HepG2 (cell line): ENCODE results near the gene LRRC28. TPM values are rescaled to one million over a fixed set of nuclear protein-coding genes. Genes with fewer than 3 reads are reported as not detected.

Experiments
- ATAC-seq: fragments of 200-7000 bp; cut with Tn5 transposase; 3 replicates; pipeline ENCODE4 v1.9.1; 2020; ENCODE audit warnings: mild to moderate bottlenecking, moderate library complexity
- BruUV-seq: library from RNA; stranded (reverse); fragments of 400-500 nt; replicated peaks from 2 replicates; lab custom pipeline; 2021; lab: Mats Ljungman, UMichigan
- CTCF ChIA-PET: fragments of 300-600 bp; formaldehyde crosslinking; extraction: SDS; loops from one replicate; lab custom pipeline; 2021; ENCODE audit warnings: low total read pairs, inconsistent platforms, low intra/inter-chr PET ratio; lab: Yijun Ruan, JAX
- POLR2A ChIA-PET: fragments of 350-600 bp; sonication (Branson Sonifier 250); formaldehyde crosslinking; loops from one replicate; lab custom pipeline; 2020; ENCODE audit warnings: antibody characterized with exemption, inconsistent platforms; lab: Yijun Ruan, JAX
- DNase-seq: peaks from one replicate; pipeline ENCODE4 v3.0.0-alpha.2; 2015; ENCODE audit warnings: low spot score
- FAIRE-seq: peaks from 3 replicates; lab custom pipeline; 2011; peaks lifted over from hg19 to GRCh38; lab: Jason Lieb, UNC
- H2AFZ ChIP-seq: one replicate; pipeline ENCODE4 v1.6.1; 2011; ENCODE audit warnings: low read length, inconsistent platforms
- H3K27ac ChIP-seq: fragments of 300-600 bp; 3 replicates; pipeline ENCODE4 v1.8.0; 2011; ENCODE audit warnings: mixed run types, mild to moderate bottlenecking, mixed read lengths, low read length, inconsistent platforms; ENCODE audit not compliant: insufficient read depth; ENCODE audit errors: extremely low read length
- H3K27me3 ChIP-seq, 2 experiments: fragments of 200-600 bp in 1 of 2; 2 replicates in 1 of 2; 3 replicates in 1 of 2; pipeline versions ENCODE4 v1.6.0 to v1.8.0; 2011; ENCODE audit warnings: low read length in 2 of 2, mild to moderate bottlenecking in 2 of 2, moderate library complexity in 2 of 2, inconsistent platforms in 1 of 2; ENCODE audit not compliant: insufficient read depth in 2 of 2, control insufficient read depth in 1 of 2
- H3K36me3 ChIP-seq, 2 experiments: fragments of 200-600 bp in 1 of 2; replicated peaks in 1 of 2; 2 replicates in 1 of 2; 3 replicates in 1 of 2; pipeline versions ENCODE4 v1.5.1 to v1.8.0; 2011; ENCODE audit warnings: low read length in 2 of 2, inconsistent platforms in 1 of 2; ENCODE audit not compliant: insufficient read depth in 2 of 2, control insufficient read depth in 1 of 2
- H3K4me1 ChIP-seq: 2 replicates; pipeline ENCODE4 v1.5.1; 2012; ENCODE audit warnings: low read length, inconsistent platforms; ENCODE audit not compliant: insufficient read depth
- H3K4me2 ChIP-seq: 2 replicates; pipeline ENCODE4 v1.6.0; 2011; ENCODE audit warnings: low read depth, low read length, inconsistent platforms
- H3K4me3 ChIP-seq, 3 experiments: fragments of 200-600 bp in 1 of 3; sonication (generic), shearing (Covaris generic) in 1 of 3; replicated peaks in 1 of 3; 2 replicates each; pipeline ENCODE4 v1.5.1; 2011 to 2016; ENCODE audit warnings: low read length in 3 of 3, inconsistent platforms in 2 of 3, low read depth in 2 of 3, mild to moderate bottlenecking in 2 of 3, control low read depth in 1 of 3, mixed read lengths in 1 of 3; ENCODE audit not compliant: insufficient read depth in 1 of 3
- H3K79me2 ChIP-seq: one replicate; pipeline ENCODE4 v1.6.1; 2011; ENCODE audit warnings: low read length, inconsistent platforms; ENCODE audit not compliant: insufficient read depth
- H3K9ac ChIP-seq: 2 replicates; pipeline ENCODE4 v1.6.0; 2011; ENCODE audit warnings: mild to moderate bottlenecking, low read depth, low read length, inconsistent platforms; ENCODE audit not compliant: insufficient read depth
- H3K9me3 ChIP-seq: 2 replicates; pipeline ENCODE4 v1.5.1; 2012; ENCODE audit warnings: mild to moderate bottlenecking, low read length
- H4K20me1 ChIP-seq: 2 replicates; pipeline ENCODE4 v1.6.0; 2011; ENCODE audit warnings: inconsistent platforms, mild to moderate bottlenecking, low read length, moderate library complexity; ENCODE audit not compliant: insufficient read depth
- LCORL ChIP-seq, 2 experiments: fragments of 450-650 bp in 1 of 2; sonication (generic) in 1 of 2; formaldehyde crosslinking in 1 of 2; IDR thresholded peaks; 2 replicates each; pipeline versions ENCODE4 v1.5.0 to v1.6.1; 2017 to 2020; ENCODE audit warnings: antibody characterized with exemption in 1 of 2, missing genetic modification reagents in 1 of 2
- PPARG ChIP-seq: conservative IDR thresholded peaks from 2 replicates; pipeline ENCODE4 v1.6.1; 2016; ENCODE audit warnings: missing biosample characterization, missing genetic modification reagents
- SP5 ChIP-seq: IDR thresholded peaks from 2 replicates; pipeline ENCODE4 v1.6.1; 2016; ENCODE audit warnings: low read depth, borderline replicate concordance
- ZBTB38 ChIP-seq: sonication (generic); formaldehyde crosslinking; IDR thresholded peaks from 2 replicates; pipeline ENCODE4 v1.5.1; 2020; ENCODE audit warnings: mild to moderate bottlenecking, missing genetic modification reagents
- ZFX ChIP-seq: sonication (generic); formaldehyde crosslinking; IDR thresholded peaks from 2 replicates; pipeline ENCODE4 v1.4.0; 2020; ENCODE audit warnings: mild to moderate bottlenecking, low read depth, missing genetic modification reagents, moderate library complexity
- ZNF605 ChIP-seq: sonication (generic); formaldehyde crosslinking; IDR thresholded peaks from 2 replicates; pipeline ENCODE4 v1.8.0; 2022; ENCODE audit warnings: mild to moderate bottlenecking, missing genetic modification reagents
- ZNF782 ChIP-seq: sonication (generic); formaldehyde crosslinking; IDR thresholded peaks from 2 replicates; pipeline ENCODE4 v1.4.0; 2020; ENCODE audit warnings: missing genetic modification reagents, mild to moderate bottlenecking, borderline replicate concordance
- WGBS: methylation state at CpG from one replicate; pipeline ENCODE4 v1.1.6; 2017; ENCODE audit warnings: low lambda C conversion rate; 5-methylcytosine and 5-hydroxymethylcytosine counted together
- in situ Hi-C: cut with HindIII; loops from 2 replicates; pipeline ENCODE4 v1.10.0; 2017; ENCODE audit warnings: low pct_unique_long_range_greater_than_20kb; ENCODE audit not compliant: extremely low pct_ligation_motif_present
- intact Hi-C: fragments of 100-400 bp; cut with micrococcal nuclease; formaldehyde crosslinking; loops from one replicate; pipeline ENCODE4 v1.10.0; 2022; ENCODE audit not compliant: unreplicated experiment
- polyA plus RNA-seq, 8 experiments: library from polyadenylated mRNA; depleted of rRNA in 3 of 8; stranded (reverse) in 7 of 8; unstranded in 1 of 8; fragments of >200 nt; fragmentation: Illumina TruSeq in 4 of 8; extraction: Trizol in 4 of 8; gene quantifications; 2 replicates each; pipeline versions ENCODE4 v1.2.1 to v1.2.3, GENCODE V29; 2011 to 2016; ENCODE audit warnings: low read depth in 4 of 8, missing spikeins in 1 of 8, mixed read lengths in 1 of 8; ENCODE audit not compliant: insufficient read depth in 1 of 8
- total RNA-seq, 5 experiments: library from RNA; depleted of rRNA; stranded (reverse); fragments of >200 nt; fragmentation: Illumina TruSeq; extraction: Trizol; gene quantifications; 2 replicates each; pipeline ENCODE4 v1.2.3, GENCODE V29; 2016; ENCODE audit warnings: low read depth in 1 of 5
- TF ChIP-seq, protein P1 (sequence below): IDR thresholded peaks from 2 replicates; pipeline ENCODE4 v1.4.0; 2020; ENCODE audit warnings: mild to moderate bottlenecking, missing genetic modification reagents
- TF ChIP-seq, protein P2 (sequence below): sonication (generic); formaldehyde crosslinking; IDR thresholded peaks from 2 replicates; pipeline ENCODE4 v1.5.1; 2020; ENCODE audit warnings: mild to moderate bottlenecking, missing genetic modification reagents, borderline replicate concordance

LRRC28 gene
- total and polyA plus RNA-seq, 2 of the 13 experiments (the other 11 are each of a cell fraction or from before 2014, with no cell fraction given): 17.5 to 21.3 TPM

DNA sequence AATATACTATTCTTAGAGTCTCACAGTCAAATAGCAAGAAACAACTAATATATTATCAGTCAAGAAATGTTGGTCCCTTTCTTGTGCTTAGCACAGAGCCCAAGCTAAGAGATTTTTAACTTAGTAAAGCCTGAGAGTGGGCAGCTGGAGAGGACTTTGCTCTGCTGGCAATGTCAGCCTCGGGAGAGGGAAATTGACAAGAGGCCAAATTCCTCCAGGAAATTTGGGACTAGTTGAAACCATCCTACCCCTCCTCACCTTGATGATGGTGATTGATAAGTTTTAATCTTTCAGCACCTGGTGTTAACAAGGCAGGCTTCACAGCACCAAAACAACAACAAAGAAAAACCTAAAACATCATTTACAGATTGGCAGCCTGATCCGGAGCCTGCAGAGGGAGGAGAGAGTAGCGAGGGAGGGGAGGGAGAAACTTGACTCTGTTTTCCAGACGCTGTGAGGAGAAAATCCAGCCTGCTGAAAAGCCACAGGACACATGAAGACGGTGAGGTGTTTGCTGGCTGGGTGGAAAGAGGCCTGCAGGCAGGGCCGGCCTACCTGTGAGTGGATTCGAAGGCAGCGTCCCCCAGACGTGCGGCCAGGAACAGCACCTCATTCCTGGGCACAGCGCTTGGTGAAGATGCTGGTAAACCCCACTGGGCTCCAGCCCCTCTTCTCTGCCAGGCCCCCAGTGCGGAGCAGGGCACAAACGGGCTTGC is 150.9 kb downstream of the LRRC28 start:
- H3K79me2 ChIP-seq: no peaks in the 10 kb centered on the region
- H3K4me1 ChIP-seq: peaks cover 57% of the 10 kb centered on the region
- H3K9me3 ChIP-seq: no peaks in the 10 kb centered on the region
- BruUV-seq: no TSS peak
- no peaks in the 10 kb centered on the region for H4K20me1 ChIP-seq
- H2AFZ ChIP-seq: peak overlapping the region; percentile 32
- in situ Hi-C loops: loop anchor here (25.0 kb wide), 1 partner anchor 310 kb away; no protein-coding TSS in a partner anchor
- no peak for DNase-seq
- peak; percentile 62 for ATAC-seq
- POLR2A ChIA-PET: interaction anchor here (1.6 kb wide), 1 partner anchor 16 kb away, joined by 3 read pairs; no protein-coding TSS in a partner anchor
- H3K27ac ChIP-seq: no peak overlapping the region
- 43% methylated on average over 8 of the region's 13 CpGs for WGBS
- H3K4me3 ChIP-seq: peak overlapping the region in 1 of 3 experiments; percentile 26; a peak in 1 of 6 replicates
- FAIRE-seq: peak; percentile 77
- CTCF ChIA-PET: no interaction called here
- peak overlapping the region; percentile 55 for H3K4me2 ChIP-seq
- H3K27me3 ChIP-seq: no peaks in the 10 kb centered on the region
- no peaks in the 10 kb centered on the region for H3K36me3 ChIP-seq
- no peak overlapping the region for H3K9ac ChIP-seq
- intact Hi-C loops: loop anchor here (10.0 kb wide), 1 partner anchor 103 kb away; no protein-coding TSS in a partner anchor
- TF ChIP-seq, protein P1, sequence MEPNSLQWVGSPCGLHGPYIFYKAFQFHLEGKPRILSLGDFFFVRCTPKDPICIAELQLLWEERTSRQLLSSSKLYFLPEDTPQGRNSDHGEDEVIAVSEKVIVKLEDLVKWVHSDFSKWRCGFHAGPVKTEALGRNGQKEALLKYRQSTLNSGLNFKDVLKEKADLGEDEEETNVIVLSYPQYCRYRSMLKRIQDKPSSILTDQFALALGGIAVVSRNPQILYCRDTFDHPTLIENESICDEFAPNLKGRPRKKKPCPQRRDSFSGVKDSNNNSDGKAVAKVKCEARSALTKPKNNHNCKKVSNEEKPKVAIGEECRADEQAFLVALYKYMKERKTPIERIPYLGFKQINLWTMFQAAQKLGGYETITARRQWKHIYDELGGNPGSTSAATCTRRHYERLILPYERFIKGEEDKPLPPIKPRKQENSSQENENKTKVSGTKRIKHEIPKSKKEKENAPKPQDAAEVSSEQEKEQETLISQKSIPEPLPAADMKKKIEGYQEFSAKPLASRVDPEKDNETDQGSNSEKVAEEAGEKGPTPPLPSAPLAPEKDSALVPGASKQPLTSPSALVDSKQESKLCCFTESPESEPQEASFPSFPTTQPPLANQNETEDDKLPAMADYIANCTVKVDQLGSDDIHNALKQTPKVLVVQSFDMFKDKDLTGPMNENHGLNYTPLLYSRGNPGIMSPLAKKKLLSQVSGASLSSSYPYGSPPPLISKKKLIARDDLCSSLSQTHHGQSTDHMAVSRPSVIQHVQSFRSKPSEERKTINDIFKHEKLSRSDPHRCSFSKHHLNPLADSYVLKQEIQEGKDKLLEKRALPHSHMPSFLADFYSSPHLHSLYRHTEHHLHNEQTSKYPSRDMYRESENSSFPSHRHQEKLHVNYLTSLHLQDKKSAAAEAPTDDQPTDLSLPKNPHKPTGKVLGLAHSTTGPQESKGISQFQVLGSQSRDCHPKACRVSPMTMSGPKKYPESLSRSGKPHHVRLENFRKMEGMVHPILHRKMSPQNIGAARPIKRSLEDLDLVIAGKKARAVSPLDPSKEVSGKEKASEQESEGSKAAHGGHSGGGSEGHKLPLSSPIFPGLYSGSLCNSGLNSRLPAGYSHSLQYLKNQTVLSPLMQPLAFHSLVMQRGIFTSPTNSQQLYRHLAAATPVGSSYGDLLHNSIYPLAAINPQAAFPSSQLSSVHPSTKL: peak; percentile 11; the same call in 1 of the 2 replicates
- TF ChIP-seq ZNF782 (no peak), PPARG (CRISPR knock-in tag) (no peak), ZNF605 (0 out of 2 replicates have a peak, but pooled peaks have one; percentile 19), ZBTB38 (CRISPR knock-in tag) (peak; percentile 15; the same call in 1 of the 2 replicates), SP5 (no peak), LCORL (IDR thresholded peaks at IDR 0.05) (no peak), LCORL (CRISPR knock-in tag; IDR thresholded peaks at IDR 0.05) (0 out of 2 replicates have a peak, but pooled peaks have one; percentile 22), ZFX (CRISPR knock-in tag) (peak; percentile 41; the same call in 1 of the 2 replicates)
- TF ChIP-seq, protein P2, sequence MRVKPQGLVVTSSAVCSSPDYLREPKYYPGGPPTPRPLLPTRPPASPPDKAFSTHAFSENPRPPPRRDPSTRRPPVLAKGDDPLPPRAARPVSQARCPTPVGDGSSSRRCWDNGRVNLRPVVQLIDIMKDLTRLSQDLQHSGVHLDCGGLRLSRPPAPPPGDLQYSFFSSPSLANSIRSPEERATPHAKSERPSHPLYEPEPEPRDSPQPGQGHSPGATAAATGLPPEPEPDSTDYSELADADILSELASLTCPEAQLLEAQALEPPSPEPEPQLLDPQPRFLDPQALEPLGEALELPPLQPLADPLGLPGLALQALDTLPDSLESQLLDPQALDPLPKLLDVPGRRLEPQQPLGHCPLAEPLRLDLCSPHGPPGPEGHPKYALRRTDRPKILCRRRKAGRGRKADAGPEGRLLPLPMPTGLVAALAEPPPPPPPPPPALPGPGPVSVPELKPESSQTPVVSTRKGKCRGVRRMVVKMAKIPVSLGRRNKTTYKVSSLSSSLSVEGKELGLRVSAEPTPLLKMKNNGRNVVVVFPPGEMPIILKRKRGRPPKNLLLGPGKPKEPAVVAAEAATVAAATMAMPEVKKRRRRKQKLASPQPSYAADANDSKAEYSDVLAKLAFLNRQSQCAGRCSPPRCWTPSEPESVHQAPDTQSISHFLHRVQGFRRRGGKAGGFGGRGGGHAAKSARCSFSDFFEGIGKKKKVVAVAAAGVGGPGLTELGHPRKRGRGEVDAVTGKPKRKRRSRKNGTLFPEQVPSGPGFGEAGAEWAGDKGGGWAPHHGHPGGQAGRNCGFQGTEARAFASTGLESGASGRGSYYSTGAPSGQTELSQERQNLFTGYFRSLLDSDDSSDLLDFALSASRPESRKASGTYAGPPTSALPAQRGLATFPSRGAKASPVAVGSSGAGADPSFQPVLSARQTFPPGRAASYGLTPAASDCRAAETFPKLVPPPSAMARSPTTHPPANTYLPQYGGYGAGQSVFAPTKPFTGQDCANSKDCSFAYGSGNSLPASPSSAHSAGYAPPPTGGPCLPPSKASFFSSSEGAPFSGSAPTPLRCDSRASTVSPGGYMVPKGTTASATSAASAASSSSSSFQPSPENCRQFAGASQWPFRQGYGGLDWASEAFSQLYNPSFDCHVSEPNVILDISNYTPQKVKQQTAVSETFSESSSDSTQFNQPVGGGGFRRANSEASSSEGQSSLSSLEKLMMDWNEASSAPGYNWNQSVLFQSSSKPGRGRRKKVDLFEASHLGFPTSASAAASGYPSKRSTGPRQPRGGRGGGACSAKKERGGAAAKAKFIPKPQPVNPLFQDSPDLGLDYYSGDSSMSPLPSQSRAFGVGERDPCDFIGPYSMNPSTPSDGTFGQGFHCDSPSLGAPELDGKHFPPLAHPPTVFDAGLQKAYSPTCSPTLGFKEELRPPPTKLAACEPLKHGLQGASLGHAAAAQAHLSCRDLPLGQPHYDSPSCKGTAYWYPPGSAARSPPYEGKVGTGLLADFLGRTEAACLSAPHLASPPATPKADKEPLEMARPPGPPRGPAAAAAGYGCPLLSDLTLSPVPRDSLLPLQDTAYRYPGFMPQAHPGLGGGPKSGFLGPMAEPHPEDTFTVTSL (CRISPR knock-in tag): 0 out of 2 replicates have a peak, but pooled peaks have one; percentile 40
